HFF-Myc (cell line): Measurements from ENCODE around the gene CNIH1.

Experiments
- DNase-seq: peaks from one replicate; pipeline ENCODE4 v3.0.0-alpha.2; 2011; ENCODE audit warnings: low read depth; ENCODE audit errors: extremely low read depth
- H3K4me3 ChIP-seq: replicated peaks from 2 replicates; pipeline ENCODE4 v1.5.1; 2011; ENCODE audit warnings: low read depth, mild to moderate bottlenecking, control low read depth, low read length
- TF ChIP-seq, protein P1 (sequence below): IDR thresholded peaks from 2 replicates; pipeline ENCODE4 v1.5.1; 2012; ENCODE audit warnings: mild to moderate bottlenecking, low read depth, low read length, control low read depth; ENCODE audit errors: missing control alignments

CNIH1 gene

DNA sequence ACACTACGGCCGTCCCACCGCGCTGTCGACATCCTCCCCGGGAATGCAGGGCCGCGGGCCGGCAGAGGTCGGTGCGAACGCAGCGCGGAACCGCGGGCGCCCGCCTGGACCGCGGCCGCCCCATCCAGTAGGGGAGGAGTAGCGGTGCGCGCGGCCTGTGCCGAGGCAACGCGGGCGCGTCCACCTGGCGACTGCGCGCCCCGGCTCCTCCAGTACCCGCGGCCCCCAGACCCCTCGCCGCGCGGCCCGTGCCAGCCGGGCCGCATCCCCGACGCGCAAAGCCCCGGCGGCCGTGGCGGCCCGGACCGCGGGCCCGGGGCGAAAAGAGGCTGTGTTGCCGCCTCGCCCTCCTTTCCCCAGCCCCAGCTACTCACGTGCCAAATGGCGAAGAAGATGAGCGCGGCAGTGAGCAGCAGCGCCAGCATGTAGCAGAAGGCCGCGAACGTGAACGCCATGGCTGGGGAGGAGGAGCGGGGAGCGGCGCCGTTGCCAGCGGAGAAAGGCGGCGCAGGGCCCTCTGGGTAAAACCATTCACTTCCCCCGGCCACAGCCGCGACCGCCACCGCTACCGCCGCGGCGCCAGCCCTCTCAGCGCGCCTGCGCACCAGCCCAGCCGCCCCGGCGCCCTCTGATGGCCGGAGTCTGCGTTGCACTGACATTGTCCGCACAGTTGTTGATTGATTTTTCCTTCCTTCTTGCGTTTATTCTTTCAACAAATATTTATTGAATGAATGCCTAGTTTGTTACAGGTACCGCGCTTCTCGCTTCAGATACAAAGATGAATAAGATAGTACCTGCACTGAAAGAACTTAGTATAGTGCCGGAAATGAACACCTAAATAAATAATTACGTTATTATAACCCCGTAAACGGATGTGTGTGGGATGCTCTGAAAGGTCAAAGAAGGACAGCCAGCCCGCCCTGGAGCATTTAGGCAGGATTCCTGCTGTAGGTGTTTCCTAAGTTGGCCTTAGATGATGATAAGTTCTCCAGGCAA lies at the start of gene CNIH1:
Gene CNIH1, minus strand, starts transcription at position 502 of the 996 bp plus-strand sequence. Its CDS starts 47 bp downstream, at position 455.
- peak; percentile 49 for DNase-seq
- H3K4me3 ChIP-seq, result peak within 1 kb of the TSS; percentile 59
- TF ChIP-seq, protein P1, sequence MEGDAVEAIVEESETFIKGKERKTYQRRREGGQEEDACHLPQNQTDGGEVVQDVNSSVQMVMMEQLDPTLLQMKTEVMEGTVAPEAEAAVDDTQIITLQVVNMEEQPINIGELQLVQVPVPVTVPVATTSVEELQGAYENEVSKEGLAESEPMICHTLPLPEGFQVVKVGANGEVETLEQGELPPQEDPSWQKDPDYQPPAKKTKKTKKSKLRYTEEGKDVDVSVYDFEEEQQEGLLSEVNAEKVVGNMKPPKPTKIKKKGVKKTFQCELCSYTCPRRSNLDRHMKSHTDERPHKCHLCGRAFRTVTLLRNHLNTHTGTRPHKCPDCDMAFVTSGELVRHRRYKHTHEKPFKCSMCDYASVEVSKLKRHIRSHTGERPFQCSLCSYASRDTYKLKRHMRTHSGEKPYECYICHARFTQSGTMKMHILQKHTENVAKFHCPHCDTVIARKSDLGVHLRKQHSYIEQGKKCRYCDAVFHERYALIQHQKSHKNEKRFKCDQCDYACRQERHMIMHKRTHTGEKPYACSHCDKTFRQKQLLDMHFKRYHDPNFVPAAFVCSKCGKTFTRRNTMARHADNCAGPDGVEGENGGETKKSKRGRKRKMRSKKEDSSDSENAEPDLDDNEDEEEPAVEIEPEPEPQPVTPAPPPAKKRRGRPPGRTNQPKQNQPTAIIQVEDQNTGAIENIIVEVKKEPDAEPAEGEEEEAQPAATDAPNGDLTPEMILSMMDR, result peak; percentile 87

DNA sequence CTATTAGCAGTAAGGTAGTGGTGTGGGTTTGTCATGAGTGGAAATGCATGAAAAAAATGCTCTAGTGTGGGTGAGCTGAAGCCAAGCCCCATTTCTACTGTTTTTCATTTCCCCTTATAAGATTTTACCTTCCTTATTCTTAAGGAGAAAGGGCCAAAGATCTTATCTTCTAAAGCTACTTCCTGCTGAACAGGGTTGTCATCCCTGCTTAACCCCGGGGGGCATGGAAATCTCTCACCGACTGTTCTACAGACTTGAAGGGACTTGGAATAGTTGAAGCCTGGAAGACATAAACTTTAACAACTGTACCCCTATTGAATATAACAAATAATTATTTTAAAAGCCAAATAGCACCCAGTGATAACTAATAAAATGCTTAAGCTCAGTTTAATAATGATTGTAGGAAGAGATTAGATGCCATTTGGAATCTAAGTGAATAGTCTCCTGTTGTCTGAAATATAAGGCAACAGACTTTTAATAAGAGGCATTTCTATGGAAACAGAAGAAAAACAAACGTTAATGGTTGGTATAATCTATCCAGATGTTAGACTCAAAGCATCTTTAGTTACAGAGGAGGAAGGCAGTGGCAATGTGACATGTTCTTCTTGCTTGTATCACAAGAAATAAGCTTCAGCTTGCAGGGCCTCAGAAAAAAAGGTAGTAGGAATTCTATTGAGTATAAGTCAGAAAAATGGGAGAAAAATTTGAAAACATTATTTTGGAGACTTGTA lies 49.4 kb upstream of the CNIH1 start:
- H3K4me3 ChIP-seq, result no peak overlapping the region
- no peak for DNase-seq
- TF ChIP-seq, protein P1, result no peak

DNA sequence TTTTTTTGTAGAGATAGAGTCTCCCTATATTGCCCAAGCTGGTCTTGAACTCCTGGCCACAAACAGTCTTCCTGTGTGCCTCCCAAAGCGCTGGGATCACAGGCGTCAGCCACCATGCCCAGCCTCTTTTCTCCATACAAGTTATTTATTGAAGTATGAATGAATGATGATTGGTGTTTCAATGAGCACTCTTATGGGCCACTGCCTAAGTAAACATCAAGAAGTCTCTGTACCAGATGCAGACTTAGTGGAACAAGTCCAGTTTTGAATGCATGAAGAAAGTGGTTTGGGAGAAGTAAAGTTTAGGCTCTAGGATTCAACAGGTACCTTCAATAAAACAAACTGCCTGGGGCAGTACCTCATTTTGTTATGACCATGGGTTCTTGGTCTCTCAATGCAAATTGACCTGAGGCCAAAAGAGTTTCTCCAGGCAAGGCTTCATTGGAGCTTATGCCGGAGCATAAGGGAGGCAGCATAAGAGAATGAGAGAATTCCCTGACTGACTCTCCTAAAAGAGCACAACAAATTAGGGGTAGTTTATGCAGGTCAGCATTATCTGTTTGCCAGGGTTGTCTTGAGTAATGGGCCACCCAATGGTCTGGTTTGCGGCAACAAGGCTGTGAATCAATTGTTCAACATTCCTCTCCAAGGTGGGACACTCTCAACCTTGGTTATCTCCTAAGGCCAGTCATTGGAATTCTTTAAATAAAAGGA lies 48.7 kb upstream of the CNIH1 start:
- TF ChIP-seq, protein P1, result no peak
- peak overlapping the region; percentile 90 for H3K4me3 ChIP-seq
- no peak for DNase-seq

DNA sequence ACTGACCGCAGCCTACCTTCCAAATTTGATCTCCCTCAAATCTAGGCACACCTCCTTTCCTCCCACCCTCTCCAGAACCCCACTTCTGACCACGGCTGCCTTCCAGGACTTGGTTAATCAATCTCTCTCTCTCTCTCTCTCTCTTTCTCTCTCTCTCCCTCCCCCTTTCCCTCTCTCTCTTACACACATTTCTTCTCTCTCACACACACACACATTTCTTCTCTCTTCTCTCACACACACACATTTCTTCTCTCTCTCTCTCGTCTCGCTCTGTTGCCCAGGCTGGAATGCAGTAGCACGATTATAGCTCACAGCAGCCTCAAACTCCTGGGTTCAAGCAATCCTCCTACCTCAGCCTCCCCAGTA lies 48.1 kb upstream of the CNIH1 start:
- H3K4me3 ChIP-seq, result peak overlapping the region; percentile 90
- DNase-seq, result no peak
- TF ChIP-seq, protein P1, result no peak

DNA sequence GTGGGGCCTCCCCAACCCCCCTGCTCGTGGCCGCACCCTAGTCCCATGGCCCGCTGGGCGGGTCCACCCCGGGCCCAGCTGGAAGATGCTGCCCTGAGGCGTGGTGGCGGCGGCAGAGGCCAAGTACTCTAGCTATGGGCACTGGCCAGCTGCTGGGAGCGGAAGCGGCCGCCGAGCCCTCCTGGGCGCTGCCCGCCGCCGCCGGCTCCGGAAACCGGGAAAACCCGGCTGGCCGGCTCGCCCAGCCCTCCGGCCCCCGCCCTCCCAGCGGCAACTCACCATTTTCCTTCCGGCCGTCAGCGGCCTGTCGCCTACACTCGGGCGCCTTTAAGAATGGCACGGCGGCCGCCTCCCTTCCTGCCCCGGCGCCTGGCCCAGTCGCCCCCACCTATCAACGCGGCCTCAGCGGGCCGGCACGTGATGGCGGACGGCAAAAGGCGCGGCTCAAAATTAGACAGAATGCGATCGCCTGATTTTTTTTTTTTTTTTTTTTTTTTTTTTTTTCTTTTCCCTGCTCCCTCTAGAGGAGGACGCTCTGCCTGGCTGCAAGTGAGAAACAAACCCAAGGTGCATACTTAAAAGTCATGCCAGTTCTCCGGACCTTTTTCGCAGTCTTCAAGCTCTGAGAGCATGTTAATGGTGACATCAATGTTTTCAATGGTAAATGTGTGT lies 47.6 kb upstream of the CNIH1 start, which contains the start of gene GMFB:
Gene GMFB, minus strand, starts transcription at position 335 of the 672 bp plus-strand sequence. Its CDS starts 53 bp downstream, at position 282.
- H3K4me3 ChIP-seq, result peak within 1 kb of the TSS; percentile 90
- TF ChIP-seq, protein P1, result peak; percentile 54
- peak; percentile 57 for DNase-seq

DNA sequence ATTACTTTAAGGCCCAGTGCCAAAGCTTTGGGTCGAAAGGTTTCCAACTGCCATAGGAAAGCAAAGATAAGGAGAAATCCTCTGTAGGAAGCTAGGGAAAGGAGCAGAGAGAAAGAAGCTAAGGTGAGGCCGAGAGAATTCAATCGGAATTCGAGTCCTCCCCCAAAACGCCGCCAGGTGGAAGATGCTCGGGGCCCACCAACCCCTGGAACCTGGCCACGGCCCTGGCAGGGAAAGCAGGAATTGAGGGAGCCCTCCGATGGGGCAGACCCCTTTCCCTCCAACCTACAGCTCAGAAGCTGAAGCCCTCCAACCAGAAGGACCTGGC lies 47.1 kb upstream of the CNIH1 start:
- peak overlapping the region; percentile 90 for H3K4me3 ChIP-seq
- TF ChIP-seq, protein P1, result no peak

More for the DNA sequence above, 47.1 kb upstream of the CNIH1 start:
- no peak for DNase-seq
